PC-9 (cell line): ENCODE results near the gene SNCAIP. TPM values are rescaled to one million over a fixed set of nuclear protein-coding genes. Genes with fewer than 3 reads are reported as not detected.

Experiments used
- BruUV-seq: library from RNA; stranded (reverse); fragments of 400-500 nt; replicated peaks from 2 replicates; lab custom pipeline; 2021; lab: Mats Ljungman, UMichigan
- CTCF ChIA-PET: fragments of 300-600 bp; sonication (Branson Sonifier 250); formaldehyde crosslinking; loops from one replicate; lab custom pipeline; 2022; ENCODE audit warnings: antibody characterized with exemption; lab: Charles Lee
- POLR2A ChIA-PET: fragments of 300-600 bp; sonication (Branson Sonifier 250); formaldehyde crosslinking; loops from one replicate; lab custom pipeline; 2022; ENCODE audit warnings: antibody characterized with exemption; ENCODE audit not compliant: unreplicated experiment; lab: Charles Lee
- DNase-seq, 2 experiments: peaks; one replicate each; pipeline versions ENCODE4 v3.0.0 to v3.0.0-alpha.2; 2015 to 2022; ENCODE audit warnings: mixed read lengths in 1 of 2
- H2AFZ ChIP-seq: fragments of 200-600 bp; sonication (generic); 2 replicates; pipeline ENCODE4 v1.8.1; 2017; ENCODE audit warnings: antibody characterized with exemption
- H3F3A ChIP-seq: fragments of 200-600 bp; sonication (generic); 2 replicates; pipeline ENCODE4 v1.8.1; 2017; ENCODE audit warnings: antibody characterized with exemption, mild to moderate bottlenecking, low read depth; ENCODE audit not compliant: insufficient read depth
- H3K27ac ChIP-seq: fragments of 200-600 bp; sonication (generic); 2 replicates; pipeline ENCODE4 v1.6.1; 2016; ENCODE audit warnings: mixed run types
- H3K27me3 ChIP-seq: fragments of 200-600 bp; sonication (generic); 2 replicates; pipeline ENCODE4 v1.6.1; 2016; ENCODE audit warnings: low read depth, mixed run types; ENCODE audit not compliant: insufficient read depth
- H3K36me3 ChIP-seq: fragments of 200-600 bp; sonication (generic); 2 replicates; pipeline ENCODE4 v1.6.1; 2016; ENCODE audit warnings: low read depth, mixed run types
- H3K4me1 ChIP-seq: fragments of 200-600 bp; sonication (generic); replicated peaks from 2 replicates; pipeline ENCODE4 v1.6.1; 2016; ENCODE audit warnings: mixed run types; ENCODE audit not compliant: insufficient read depth
- H3K4me2 ChIP-seq: fragments of 200-600 bp; sonication (generic); 2 replicates; pipeline ENCODE4 v1.6.1; 2017; ENCODE audit warnings: mixed run types
- H3K4me3 ChIP-seq: fragments of 200-600 bp; sonication (generic); 2 replicates; pipeline ENCODE4 v1.6.1; 2016; ENCODE audit warnings: mixed run types
- H3K79me2 ChIP-seq: fragments of 200-600 bp; sonication (generic); 2 replicates; pipeline ENCODE4 v1.6.1; 2017; ENCODE audit warnings: low read depth, mixed run types
- H3K9me2 ChIP-seq: fragments of 200-600 bp; sonication (generic); 2 replicates; pipeline ENCODE4 v1.8.1; 2017; ENCODE audit warnings: mild to moderate bottlenecking; ENCODE audit not compliant: insufficient read depth
- H3K9me3 ChIP-seq: fragments of 200-600 bp; sonication (generic); 2 replicates; pipeline ENCODE4 v1.8.1; 2016; ENCODE audit warnings: low read depth; ENCODE audit not compliant: insufficient read depth
- H4K20me1 ChIP-seq: fragments of 200-600 bp; sonication (generic); 2 replicates; pipeline ENCODE4 v1.8.1; 2017; ENCODE audit not compliant: insufficient read depth
- CTCF ChIP-seq: fragments of 200-600 bp; sonication (generic); conservative IDR thresholded peaks from 2 replicates; pipeline ENCODE4 v1.6.1; 2017; ENCODE audit warnings: mixed run types, antibody characterized with exemption, mild to moderate bottlenecking, moderate library complexity
- EZH2 ChIP-seq: fragments of 200-600 bp; sonication (generic); IDR thresholded peaks from 2 replicates; pipeline ENCODE4 v1.8.0; 2017; ENCODE audit warnings: antibody characterized with exemption, low read depth
- intact Hi-C: fragments of 100-400 bp; cut with micrococcal nuclease; formaldehyde crosslinking; loops from one replicate; pipeline ENCODE4 v1.10.0; 2022; ENCODE audit not compliant: unreplicated experiment
- total RNA-seq: library from RNA; stranded (reverse); gene quantifications from 2 replicates; pipeline ENCODE4 v1.2.3, GENCODE V29; 2021

Gene SNCAIP
- total RNA-seq, 1 experiment from 2014 or later: not detected

- Histone ChIP-seq H2AFZ (no peak overlapping the region), H3F3A (no peaks in the 10 kb centered on the region), H3K4me1 (no peaks in the 10 kb centered on the region), H3K9me3 (no peaks in the 10 kb centered on the region), H3K27me3 (no peaks in the 10 kb centered on the region), H3K36me3 (no peaks in the 10 kb centered on the region), H4K20me1 (no peaks in the 10 kb centered on the region), H3K4me2 (no peak overlapping the region), H3K27ac (no peak overlapping the region), H3K4me3 (no peak overlapping the region), H3K79me2 (no peaks in the 10 kb centered on the region), H3K9me2 (no peaks in the 10 kb centered on the region)
- intact Hi-C loops: no loop called here
- no peak for DNase-seq
- POLR2A ChIA-PET: no interaction called here
- TF ChIP-seq EZH2: no peak
- TF ChIP-seq CTCF: no peak
- CTCF ChIA-PET: no interaction called here
- BruUV-seq: no TSS peak
These were observed 154.0 kb downstream of the SNCAIP start for GRCh38 chr5:122465994-122466393.

- Histone ChIP-seq H3K79me2 (no peaks in the 10 kb centered on the region), H3K27me3 (no peaks in the 10 kb centered on the region), H3K4me1 (0 out of 2 replicates have a peak, but pooled peaks cover 5% of the 10 kb centered on the region), H2AFZ (no peak overlapping the region), H3F3A (no peaks in the 10 kb centered on the region), H3K9me2 (no peaks in the 10 kb centered on the region), H3K4me2 (no peak overlapping the region), H3K9me3 (no peaks in the 10 kb centered on the region), H4K20me1 (no peaks in the 10 kb centered on the region), H3K27ac (no peak overlapping the region), H3K4me3 (no peak overlapping the region), H3K36me3 (no peaks in the 10 kb centered on the region)
- ChIA-PET CTCF (no interaction called here), POLR2A (no interaction called here)
- TF ChIP-seq EZH2: no peak
- no peak; the same call in 1 of the 2 replicates for TF ChIP-seq CTCF
- intact Hi-C loops: no loop called here
- BruUV-seq: no TSS peak
- DNase-seq: no peak
These were observed 156.5 kb downstream of the SNCAIP start for GRCh38 chr5:122468351-122469116.

GRCh38 chr5:122469384-122469919 is 157.4 kb downstream of the SNCAIP start:
- Histone ChIP-seq H3K27ac (no peak overlapping the region), H3K4me1 (0 out of 2 replicates have a peak, but pooled peaks cover 5% of the 10 kb centered on the region), H4K20me1 (no peaks in the 10 kb centered on the region), H3K27me3 (no peaks in the 10 kb centered on the region), H3F3A (no peaks in the 10 kb centered on the region), H2AFZ (no peak overlapping the region), H3K9me3 (no peaks in the 10 kb centered on the region), H3K4me3 (no peak overlapping the region), H3K9me2 (no peaks in the 10 kb centered on the region), H3K36me3 (no peaks in the 10 kb centered on the region), H3K4me2 (no peak overlapping the region), H3K79me2 (no peaks in the 10 kb centered on the region)
- no peak for DNase-seq
- no peak for TF ChIP-seq EZH2
- CTCF ChIA-PET: no interaction called here
- POLR2A ChIA-PET: no interaction called here
- intact Hi-C loops: no loop called here
- no TSS peak for BruUV-seq
